H9 (cell line): ENCODE data around the gene OS9. TPM values are rescaled to one million over a fixed set of nuclear protein-coding genes. Genes with fewer than 3 reads are reported as not detected.

Experiments used
- DNase-seq: peaks from one replicate; pipeline ENCODE4 v3.0.0-alpha.2; 2017
- H2AFZ ChIP-seq: one replicate; pipeline ENCODE4 v1.6.1; 2013; ENCODE audit warnings: mild to moderate bottlenecking, low read length, control low read depth, moderate library complexity
- H2AK5ac ChIP-seq: 2 replicates; pipeline ENCODE4 v1.6.1; 2013; ENCODE audit warnings: low read length, control low read depth, mixed read lengths; ENCODE audit not compliant: insufficient read length
- H2BK120ac ChIP-seq: one replicate; pipeline ENCODE4 v1.6.1; 2013; ENCODE audit warnings: low read depth, mild to moderate bottlenecking, low read length, control low read depth, inconsistent platforms; ENCODE audit not compliant: poor library complexity, severe bottlenecking
- H2BK12ac ChIP-seq: 2 replicates; pipeline ENCODE4 v1.6.1; 2013; ENCODE audit warnings: low read length, control low read depth, mixed read lengths, low read depth; ENCODE audit not compliant: insufficient read length
- H2BK15ac ChIP-seq: 2 replicates; pipeline ENCODE4 v1.6.1; 2013; ENCODE audit warnings: low read depth, low read length, control low read depth
- H2BK20ac ChIP-seq: one replicate; pipeline ENCODE4 v1.6.1; 2013; ENCODE audit warnings: low read depth, mild to moderate bottlenecking, low read length, control low read depth, inconsistent platforms; ENCODE audit not compliant: poor library complexity, severe bottlenecking
- H2BK5ac ChIP-seq: 2 replicates; pipeline ENCODE4 v1.6.1; 2013; ENCODE audit warnings: low read length, control low read depth, mixed read lengths; ENCODE audit not compliant: insufficient read length
- H3K14ac ChIP-seq: 2 replicates; pipeline ENCODE4 v1.6.1; 2013; ENCODE audit warnings: low read length, control low read depth; ENCODE audit not compliant: insufficient read depth
- H3K18ac ChIP-seq: 2 replicates; pipeline ENCODE4 v1.6.1; 2013; ENCODE audit warnings: low read depth, mild to moderate bottlenecking, mixed read lengths, low read length, control low read depth; ENCODE audit not compliant: insufficient read length
- H3K23ac ChIP-seq: 2 replicates; pipeline ENCODE4 v1.6.1; 2013; ENCODE audit warnings: low read length, control low read depth, mixed read lengths, low read depth; ENCODE audit not compliant: insufficient read length
- H3K23me2 ChIP-seq: 2 replicates; pipeline ENCODE4 v1.6.1; 2013; ENCODE audit warnings: low read depth, mild to moderate bottlenecking, mixed read lengths, low read length, control low read depth; ENCODE audit not compliant: insufficient read length, poor library complexity, severe bottlenecking
- H3K27ac ChIP-seq: 2 replicates; pipeline ENCODE4 v1.5.1; 2013; ENCODE audit warnings: low read length, control low read depth, mixed read lengths, low read depth; ENCODE audit not compliant: insufficient read length
- H3K27me3 ChIP-seq: 2 replicates; pipeline ENCODE4 v1.6.1; 2013; ENCODE audit warnings: low read length, control low read depth, inconsistent platforms; ENCODE audit not compliant: insufficient read depth
- H3K4ac ChIP-seq: 2 replicates; pipeline ENCODE4 v1.6.1; 2013; ENCODE audit warnings: low read depth, mild to moderate bottlenecking, control low read depth, inconsistent platforms, low read length, moderate library complexity
- H3K4me1 ChIP-seq: 2 replicates; pipeline ENCODE4 v1.6.1; 2013; ENCODE audit warnings: low read length, control low read depth, inconsistent platforms; ENCODE audit not compliant: insufficient read depth
- H3K4me2 ChIP-seq: 2 replicates; pipeline ENCODE4 v1.6.1; 2013; ENCODE audit warnings: low read length, control low read depth, mixed read lengths; ENCODE audit not compliant: insufficient read length, insufficient read depth
- H3K56ac ChIP-seq: 2 replicates; pipeline ENCODE4 v1.6.1; 2013; ENCODE audit warnings: low read depth, mild to moderate bottlenecking, mixed read lengths, low read length, control low read depth; ENCODE audit not compliant: insufficient read length
- H3K79me1 ChIP-seq: 2 replicates; pipeline ENCODE4 v1.6.1; 2013; ENCODE audit warnings: low read depth, mild to moderate bottlenecking, moderate library complexity, low read length, control low read depth, inconsistent platforms; ENCODE audit not compliant: insufficient read depth, poor library complexity, severe bottlenecking
- H3K79me2 ChIP-seq: 2 replicates; pipeline ENCODE4 v1.6.1; 2013; ENCODE audit warnings: low read length, control low read depth, inconsistent platforms; ENCODE audit not compliant: insufficient read depth
- H3K9ac ChIP-seq: 2 replicates; pipeline ENCODE4 v1.6.1; 2013; ENCODE audit warnings: low read length, control low read depth, mixed read lengths; ENCODE audit not compliant: insufficient read length; ENCODE audit errors: extremely low read depth
- H3K9me3 ChIP-seq: one replicate; pipeline ENCODE4 v1.6.1; 2013; ENCODE audit warnings: low read depth, low read length, inconsistent platforms; ENCODE audit not compliant: control insufficient read depth
- H3T11ph ChIP-seq: one replicate; pipeline ENCODE4 v1.6.1; 2013; ENCODE audit warnings: mild to moderate bottlenecking, low read length, control low read depth, inconsistent platforms
- H4K20me1 ChIP-seq: one replicate; pipeline ENCODE4 v1.6.1; 2013; ENCODE audit not compliant: control insufficient read depth, insufficient read length, insufficient read depth
- H4K5ac ChIP-seq: 2 replicates; pipeline ENCODE4 v1.6.1; 2013; ENCODE audit warnings: low read depth, mild to moderate bottlenecking, mixed read lengths, low read length, control low read depth; ENCODE audit not compliant: insufficient read length
- H4K8ac ChIP-seq: replicated peaks from 2 replicates; pipeline ENCODE4 v1.6.1; 2013; ENCODE audit warnings: low read length, control low read depth, mixed read lengths, low read depth; ENCODE audit not compliant: insufficient read length
- H4K91ac ChIP-seq: 2 replicates; pipeline ENCODE4 v1.6.1; 2013; ENCODE audit warnings: low read depth, mild to moderate bottlenecking, moderate library complexity, mixed read lengths, low read length, control low read depth; ENCODE audit not compliant: insufficient read length
- H3K27ac Mint-ChIP-seq, 3 experiments: 2 replicates in 2 of 3; 3 replicates in 1 of 3; pipeline ENCODE4 v1.8.0; 2020 to 2021; ENCODE audit warnings: mixed read lengths in 3 of 3, mild to moderate bottlenecking in 1 of 3, moderate library complexity in 1 of 3
- H3K27me3 Mint-ChIP-seq: 2 replicates; pipeline ENCODE4 v1.8.0; 2021; ENCODE audit warnings: low read depth, mild to moderate bottlenecking, moderate library complexity, mixed read lengths
- H3K36me3 Mint-ChIP-seq, 3 experiments: 2 replicates in 2 of 3; 3 replicates in 1 of 3; pipeline ENCODE4 v1.8.0; 2020 to 2021; ENCODE audit warnings: low read depth in 3 of 3, mixed read lengths in 3 of 3; ENCODE audit not compliant: insufficient read depth in 1 of 3
- H3K4me1 Mint-ChIP-seq, 2 experiments: 2 replicates each; pipeline ENCODE4 v1.8.0; 2020; ENCODE audit warnings: mixed read lengths in 2 of 2
- H3K4me3 Mint-ChIP-seq, 2 experiments: 2 replicates in 1 of 2; 3 replicates in 1 of 2; pipeline ENCODE4 v1.8.0; 2020 to 2021; ENCODE audit warnings: mild to moderate bottlenecking in 2 of 2, mixed read lengths in 2 of 2, moderate library complexity in 1 of 2
- H3K9me3 Mint-ChIP-seq, 2 experiments: 2 replicates in 1 of 2; 3 replicates in 1 of 2; pipeline ENCODE4 v1.8.0; 2020; ENCODE audit warnings: mild to moderate bottlenecking in 2 of 2, mixed read lengths in 2 of 2, moderate library complexity in 1 of 2
- WGBS: extraction: QIAGEN DNeasy Blood & Tissue Kit; methylation state at CpG from one replicate; pipeline ENCODE4 v1.1.7; 2013; ENCODE audit warnings: missing lambda C conversion rate, low lambda C conversion rate, mixed read lengths; ENCODE audit not compliant: insufficient read length; ENCODE audit errors: extremely low coverage; 5-methylcytosine and 5-hydroxymethylcytosine counted together
- total RNA-seq: library from RNA; stranded (reverse); gene quantifications from 2 replicates; pipeline ENCODE4 v1.2.1, GENCODE V29; 2021
- TF ChIP-seq, protein P1 (sequence below): fragments of 200-600 bp; sonication (generic); conservative IDR thresholded peaks from 3 replicates; pipeline ENCODE4 v1.8.0; 2021; ENCODE audit warnings: antibody characterized with exemption, mild to moderate bottlenecking

The OS9 gene
- total RNA-seq, 1 experiment from 2014 or later, result 112 TPM

DNA sequence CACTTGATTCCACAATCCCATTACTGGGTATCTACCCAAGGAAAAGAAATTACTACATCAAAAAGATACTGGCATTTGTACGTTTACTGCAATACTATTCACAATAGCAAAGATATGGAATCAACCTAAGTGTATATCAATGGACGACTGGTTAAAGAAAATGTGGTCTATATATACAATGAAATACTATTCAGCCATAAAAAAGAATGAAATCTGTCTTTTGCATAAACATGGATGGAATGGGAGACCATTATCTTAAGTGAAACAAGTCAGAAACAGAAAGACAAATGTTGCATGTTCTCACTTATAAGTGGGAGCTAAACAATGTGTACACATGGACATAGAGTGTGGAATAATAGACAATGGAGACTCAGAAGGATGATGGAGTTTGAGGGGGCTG lies 5.0 kb upstream of the OS9 start:
- Histone ChIP-seq H3K18ac (no peak overlapping the region), H3K4ac (no peak overlapping the region), H3K23ac (no peak overlapping the region), H4K5ac (no peak overlapping the region), H3K4me2 (no peak overlapping the region), H3K9ac (no peak overlapping the region), H2BK5ac (no peak overlapping the region), H3T11ph (no peak overlapping the region), H4K8ac (no peak overlapping the region), H2BK15ac (no peak overlapping the region), H3K9me3 (no peaks in the 10 kb centered on the region), H2BK120ac (no peak overlapping the region), H2AK5ac (no peak overlapping the region), H3K56ac (no peak overlapping the region), H2AFZ (no peak overlapping the region), H4K91ac (no peak overlapping the region), H3K27me3 (no peaks in the 10 kb centered on the region), H3K79me1 (no peaks in the 10 kb centered on the region), H3K79me2 (no peaks in the 10 kb centered on the region), H2BK20ac (no peak overlapping the region), H4K20me1 (no peaks in the 10 kb centered on the region), H3K27ac (no peak overlapping the region), H3K23me2 (no peaks in the 10 kb centered on the region), H2BK12ac (no peak overlapping the region), H3K4me1 (no peaks in the 10 kb centered on the region), H3K14ac (no peak overlapping the region)
- H3K27ac Mint-ChIP-seq, result no peak overlapping the region
- DNase-seq, result no peak
- peaks cover 5 to 7% of the 10 kb centered on the region in 2 experiments for H3K9me3 Mint-ChIP-seq
- H3K4me3 Mint-ChIP-seq, result no peak overlapping the region
- no peaks in the 10 kb centered on the region for H3K4me1 Mint-ChIP-seq
- H3K27me3 Mint-ChIP-seq, result peaks cover 38% of the 10 kb centered on the region
- TF ChIP-seq, protein P1, sequence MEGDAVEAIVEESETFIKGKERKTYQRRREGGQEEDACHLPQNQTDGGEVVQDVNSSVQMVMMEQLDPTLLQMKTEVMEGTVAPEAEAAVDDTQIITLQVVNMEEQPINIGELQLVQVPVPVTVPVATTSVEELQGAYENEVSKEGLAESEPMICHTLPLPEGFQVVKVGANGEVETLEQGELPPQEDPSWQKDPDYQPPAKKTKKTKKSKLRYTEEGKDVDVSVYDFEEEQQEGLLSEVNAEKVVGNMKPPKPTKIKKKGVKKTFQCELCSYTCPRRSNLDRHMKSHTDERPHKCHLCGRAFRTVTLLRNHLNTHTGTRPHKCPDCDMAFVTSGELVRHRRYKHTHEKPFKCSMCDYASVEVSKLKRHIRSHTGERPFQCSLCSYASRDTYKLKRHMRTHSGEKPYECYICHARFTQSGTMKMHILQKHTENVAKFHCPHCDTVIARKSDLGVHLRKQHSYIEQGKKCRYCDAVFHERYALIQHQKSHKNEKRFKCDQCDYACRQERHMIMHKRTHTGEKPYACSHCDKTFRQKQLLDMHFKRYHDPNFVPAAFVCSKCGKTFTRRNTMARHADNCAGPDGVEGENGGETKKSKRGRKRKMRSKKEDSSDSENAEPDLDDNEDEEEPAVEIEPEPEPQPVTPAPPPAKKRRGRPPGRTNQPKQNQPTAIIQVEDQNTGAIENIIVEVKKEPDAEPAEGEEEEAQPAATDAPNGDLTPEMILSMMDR, result no peak
- no CpG with 5 or more reads among the region's 2 CpGs for WGBS
- no peaks in the 10 kb centered on the region for H3K36me3 Mint-ChIP-seq
